B cell (primary cell): ENCODE results near the gene METTL24. TPM values are rescaled to one million over a fixed set of nuclear protein-coding genes. Genes with fewer than 3 reads are reported as not detected.

ENCODE experiments used
- ATAC-seq: fragments of 200-7000 bp; cut with Tn5 transposase; one replicate; pipeline ENCODE4 v1.10.0; 2021; ENCODE audit warnings: low read depth, mild to moderate bottlenecking, moderate number of reproducible peaks, moderate library complexity
- CTCF ChIA-PET: fragments of 350-600 bp; sonication (Branson Sonifier 250); formaldehyde crosslinking; loops from one replicate; lab custom pipeline; 2021; ENCODE audit warnings: antibody characterized with exemption, inconsistent platforms; lab: Charles Lee
- POLR2A ChIA-PET: fragments of 350-600 bp; sonication (Branson Sonifier 250); formaldehyde crosslinking; loops from one replicate; lab custom pipeline; 2021; ENCODE audit warnings: antibody characterized with exemption; lab: Charles Lee
- DNase-seq: peaks from one replicate; pipeline ENCODE4 v3.0.0; 2013
- H2AFZ ChIP-seq: 2 replicates; pipeline ENCODE4 v1.6.1; 2012; ENCODE audit warnings: mild to moderate bottlenecking, low read depth, low read length; ENCODE audit not compliant: insufficient read depth, poor library complexity, severe bottlenecking
- H3K27ac ChIP-seq, 2 donors: 1 replicate in 1 of 2; 2 replicates in 1 of 2; pipeline ENCODE4 v1.5.1; 2012 to 2013; ENCODE audit warnings: low read length in 2 of 2, mild to moderate bottlenecking in 2 of 2, moderate library complexity in 1 of 2
- H3K27me3 ChIP-seq, 4 experiments: fragments of 200-600 bp in 1 of 4; sonication (generic) in 1 of 4; replicated peaks in 1 of 4; 1 replicate in 2 of 4; 2 replicates in 2 of 4; pipeline versions ENCODE4 v1.6.1 to v1.7.0; 2013 to 2016; ENCODE audit warnings: low read length in 3 of 4, mild to moderate bottlenecking in 2 of 4, mixed read lengths in 1 of 4, moderate library complexity in 1 of 4; ENCODE audit not compliant: insufficient read depth in 4 of 4, control insufficient read depth in 3 of 4; ENCODE audit errors: control extremely low read depth in 1 of 4
- H3K36me3 ChIP-seq, 2 experiments: replicated peaks in 1 of 2; 1 replicate in 1 of 2; 2 replicates in 1 of 2; pipeline versions ENCODE4 v1.6.1 to v1.7.1; 2013; ENCODE audit warnings: low read length in 1 of 2; ENCODE audit not compliant: insufficient read depth in 2 of 2, control insufficient read depth in 1 of 2; ENCODE audit errors: control extremely low read depth in 1 of 2, extremely low read depth in 1 of 2
- H3K4me1 ChIP-seq, 2 donors: fragments of 200-600 bp in 1 of 2; sonication (generic) in 1 of 2; 1 replicate in 1 of 2; 2 replicates in 1 of 2; pipeline versions ENCODE4 v1.5.1 to v1.6.1; 2013 to 2017; ENCODE audit warnings: low read length in 2 of 2; ENCODE audit not compliant: control insufficient read depth in 2 of 2, insufficient read depth in 2 of 2
- H3K4me2 ChIP-seq: replicated peaks from 2 replicates; pipeline ENCODE3; 2012; ENCODE audit warnings: mild to moderate bottlenecking, low read depth, low read length; ENCODE audit not compliant: poor library complexity, severe bottlenecking
- H3K4me3 ChIP-seq, 5 experiments: fragments of 200-600 bp in 1 of 5; sonication (generic) in 1 of 5; 1 replicate in 3 of 5; 2 replicates in 2 of 5; pipeline versions ENCODE4 v1.5.1 to v1.7.0; 2011 to 2016; ENCODE audit warnings: low read length in 4 of 5, mild to moderate bottlenecking in 4 of 5, low read depth in 2 of 5, control low read depth in 1 of 5, moderate library complexity in 1 of 5; ENCODE audit not compliant: insufficient read depth in 1 of 5; ENCODE audit errors: control extremely low read depth in 1 of 5, extremely low read depth in 1 of 5
- H3K79me2 ChIP-seq: fragments of 200-600 bp; sonication (generic); one replicate; pipeline ENCODE4 v1.6.0; 2016; ENCODE audit warnings: low read length; ENCODE audit not compliant: control insufficient read depth, insufficient read depth
- H3K9ac ChIP-seq: fragments of 200-600 bp; sonication (generic); 2 replicates; pipeline ENCODE4 v1.6.1; 2017; ENCODE audit warnings: mild to moderate bottlenecking, low read length, moderate library complexity
- H3K9me3 ChIP-seq, 3 donors: one replicate each; pipeline versions ENCODE4 v1.6.1 to v1.7.1; 2013; ENCODE audit warnings: low read length in 2 of 3; ENCODE audit not compliant: control insufficient read depth in 2 of 3, insufficient read depth in 1 of 3; ENCODE audit errors: control extremely low read depth in 1 of 3
- H4K20me1 ChIP-seq: 2 replicates; pipeline ENCODE4 v1.6.0; 2012; ENCODE audit warnings: mild to moderate bottlenecking, low read length; ENCODE audit not compliant: insufficient read depth, control insufficient read depth, poor library complexity, severe bottlenecking
- H3K27ac Mint-ChIP-seq: one replicate; pipeline ENCODE4 v1.8.0; 2021; ENCODE audit warnings: mixed read lengths
- H3K27me3 Mint-ChIP-seq: one replicate; pipeline ENCODE4 v1.8.0; 2021; ENCODE audit warnings: mixed read lengths
- H3K4me1 Mint-ChIP-seq: one replicate; pipeline ENCODE4 v1.8.0; 2021; ENCODE audit warnings: mixed read lengths
- H3K4me3 Mint-ChIP-seq: one replicate; pipeline ENCODE4 v1.8.0; 2021; ENCODE audit warnings: mixed read lengths
- H3K9me3 Mint-ChIP-seq: one replicate; pipeline ENCODE4 v1.8.0; 2022; ENCODE audit warnings: mixed read lengths; ENCODE audit not compliant: insufficient read depth
- CTCF ChIP-seq: fragments of 200-600 bp; IDR thresholded peaks from one replicate; pipeline ENCODE4 v1.8.0; 2022; ENCODE audit warnings: antibody characterized with exemption, mild to moderate bottlenecking
- EZH2 ChIP-seq: IDR thresholded peaks from 2 replicates; pipeline ENCODE4 v1.6.1; 2012; ENCODE audit warnings: borderline replicate concordance, low read depth, mild to moderate bottlenecking, moderate library complexity, low read length; ENCODE audit not compliant: insufficient read depth, poor library complexity, severe bottlenecking
- WGBS: methylation state at CpG from one replicate; pipeline ENCODE4 v1.1.5; 2013; ENCODE audit warnings: missing lambda C conversion rate; ENCODE audit not compliant: insufficient coverage; 5-methylcytosine and 5-hydroxymethylcytosine counted together
- intact Hi-C: fragments of 100-400 bp; cut with micrococcal nuclease; formaldehyde crosslinking; loops from one replicate; pipeline ENCODE4 v1.10.0; 2022
- polyA plus RNA-seq: library from polyadenylated mRNA; depleted of rRNA; stranded (reverse); fragments of >200 nt; gene quantifications from 2 replicates; pipeline ENCODE4 v1.2.3, GENCODE V29; 2012
- total RNA-seq, 2 donors: library from RNA; stranded (reverse); fragments of 120-200 nt in 1 of 2; gene quantifications; 1 replicate in 1 of 2; 2 replicates in 1 of 2; pipeline versions ENCODE4 v1.2.3 to v1.2.4, GENCODE V29; 2013 to 2022

The METTL24 gene
- total and polyA plus RNA-seq, 2 donors (not counting 1 experiment from before 2014, with no cell fraction given): not detected

- Histone ChIP-seq H3K79me2 (no peaks in the 10 kb centered on the region), H2AFZ (no peak overlapping the region), H3K27ac (no peak overlapping the region), H3K4me1 (no peaks in the 10 kb centered on the region), H3K9ac (no peak overlapping the region), H3K9me3 (no peaks in the 10 kb centered on the region), H3K4me2 (no peak overlapping the region), H4K20me1 (no peaks in the 10 kb centered on the region), H3K4me3 (no peak overlapping the region), H3K27me3 (peaks cover 0 to 5% (median 0%) of the 10 kb centered on the region in 4 experiments), H3K36me3 (no peaks in the 10 kb centered on the region)
- Mint-ChIP-seq H3K27ac (no peak overlapping the region), H3K9me3 (no peaks in the 10 kb centered on the region), H3K4me3 (no peak overlapping the region), H3K4me1 (peaks cover 4% of the 10 kb centered on the region), H3K27me3 (peaks cover 11% of the 10 kb centered on the region)
- ChIA-PET POLR2A (no interaction called here), CTCF (no interaction called here)
- no peak for DNase-seq
- TF ChIP-seq EZH2: no peak
- TF ChIP-seq CTCF: no peak
- intact Hi-C loops: no loop called here
- ATAC-seq: no peak
- 94% methylated on average over 2 of the region's 2 CpGs for WGBS
These were observed 38.3 kb downstream of the METTL24 start for GRCh38 chr6:110319843-110320242.

DNA sequence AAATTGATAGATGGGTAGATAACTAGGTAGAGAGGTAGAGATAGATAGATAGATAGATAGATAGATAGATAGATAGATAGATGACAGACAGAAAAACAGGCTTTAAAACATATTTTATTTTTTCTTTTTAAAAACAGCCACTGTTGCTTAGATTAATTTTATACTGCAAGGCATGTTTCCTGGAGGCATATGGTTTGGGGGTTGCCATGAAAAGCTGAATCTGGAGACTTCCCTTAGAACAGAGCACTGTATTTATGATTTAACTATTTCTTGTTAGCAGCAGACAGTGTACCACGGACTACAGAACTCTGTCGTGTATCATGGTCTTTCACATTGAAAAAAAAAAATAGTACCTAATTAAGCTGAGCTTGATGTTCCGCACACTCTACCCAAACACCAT, 38.8 kb downstream of the METTL24 start:
- no peaks in the 10 kb centered on the region for H4K20me1 ChIP-seq
- Mint-ChIP-seq H3K4me1 (peaks cover 4% of the 10 kb centered on the region), H3K27me3 (peaks cover 11% of the 10 kb centered on the region), H3K27ac (no peak overlapping the region), H3K4me3 (no peak overlapping the region), H3K9me3 (no peaks in the 10 kb centered on the region)
- ATAC-seq (no peak), DNase-seq (no peak)
- H3K27me3 ChIP-seq: peaks cover 0 to 5% (median 0%) of the 10 kb centered on the region in 4 experiments
- H3K4me2 ChIP-seq: no peak overlapping the region
- no peak for TF ChIP-seq CTCF
- TF ChIP-seq EZH2: no peak
- CTCF ChIA-PET: no interaction called here
- no peaks in the 10 kb centered on the region for H3K9me3 ChIP-seq
- H3K79me2 ChIP-seq: no peaks in the 10 kb centered on the region
- no peaks in the 10 kb centered on the region for H3K36me3 ChIP-seq
- H3K27ac ChIP-seq: no peak overlapping the region
- no peak overlapping the region for H2AFZ ChIP-seq
- H3K4me3 ChIP-seq: no peak overlapping the region
- no peaks in the 10 kb centered on the region for H3K4me1 ChIP-seq
- 100% methylated on average over 1 of the region's 3 CpGs for WGBS
- POLR2A ChIA-PET: no interaction called here
- intact Hi-C loops: no loop called here
- no peak overlapping the region for H3K9ac ChIP-seq
